NT2/D1 (cell line): ENCODE measurements around the gene PRDM15.

Source experiments
- YY1 ChIP-seq: IDR thresholded peaks from 2 replicates; pipeline ENCODE4 v1.6.1; 2011; ENCODE audit not compliant: insufficient read length, insufficient read depth
- ZNF274 ChIP-seq: IDR thresholded peaks from 2 replicates; pipeline ENCODE4 v1.6.1; 2011; ENCODE audit warnings: mild to moderate bottlenecking, low read depth, low read length

DNA sequence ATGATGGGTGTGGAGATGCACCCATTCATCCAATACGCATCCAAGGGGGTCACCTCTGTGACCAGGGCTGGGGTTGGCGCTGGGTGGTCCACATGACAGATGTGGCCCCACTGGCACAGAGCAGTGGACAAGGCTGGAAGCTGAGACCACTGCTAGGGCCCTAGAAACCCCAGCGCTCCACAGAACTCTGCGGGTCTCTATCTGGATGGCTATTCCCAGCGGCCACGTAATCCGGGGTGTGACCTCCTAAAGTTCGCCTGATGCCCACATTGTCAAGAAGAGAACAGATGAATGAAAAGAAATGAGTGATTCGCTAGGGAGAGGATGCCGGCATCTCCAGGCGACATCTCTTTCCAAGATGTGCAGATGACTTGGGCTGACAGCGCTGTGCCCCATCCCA is 55.2 kb downstream of the PRDM15 start:
- TF ChIP-seq ZNF274 (no peak), YY1 (no peak)
